Fibroblast of pulmonary artery (primary cell): ENCODE data around the gene HOXB2.

Source experiments
- DNase-seq: peaks from one replicate; pipeline ENCODE4 v3.0.0-alpha.2; 2010; ENCODE audit warnings: low read depth
- H3K4me3 ChIP-seq: replicated peaks from 2 replicates; pipeline ENCODE4 v1.5.1; 2011; ENCODE audit warnings: low read depth, mild to moderate bottlenecking, control low read depth, low read length, moderate library complexity
- TF ChIP-seq, protein P1 (sequence below): IDR thresholded peaks from 2 replicates; pipeline ENCODE4 v1.5.1; 2011; ENCODE audit warnings: mild to moderate bottlenecking, control low read depth, low read length, inconsistent platforms; ENCODE audit errors: missing control alignments

The HOXB2 gene

DNA sequence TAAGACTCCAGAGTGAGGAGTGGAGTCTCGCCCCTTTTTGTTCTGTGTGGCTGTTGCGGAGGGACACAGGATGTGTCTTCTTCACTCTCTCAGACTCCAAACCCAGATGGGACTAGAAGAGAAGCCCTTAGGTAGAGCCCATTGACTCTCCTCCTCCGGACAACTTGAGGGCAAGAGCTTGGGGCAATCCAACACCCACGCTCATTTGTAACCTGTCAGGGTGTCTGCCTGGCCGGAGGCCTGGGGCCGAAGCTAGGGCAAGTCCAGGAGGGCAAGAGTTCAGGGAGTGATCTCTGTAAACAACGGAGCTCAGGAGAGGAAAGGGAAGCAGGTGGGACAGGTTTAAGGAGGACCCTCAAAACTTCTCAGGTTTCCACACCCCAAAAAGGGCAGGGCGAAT lies 12.6 kb downstream of the HOXB2 start:
- DNase-seq: no peak
- H3K4me3 ChIP-seq: no peak overlapping the region
- TF ChIP-seq, protein P1, sequence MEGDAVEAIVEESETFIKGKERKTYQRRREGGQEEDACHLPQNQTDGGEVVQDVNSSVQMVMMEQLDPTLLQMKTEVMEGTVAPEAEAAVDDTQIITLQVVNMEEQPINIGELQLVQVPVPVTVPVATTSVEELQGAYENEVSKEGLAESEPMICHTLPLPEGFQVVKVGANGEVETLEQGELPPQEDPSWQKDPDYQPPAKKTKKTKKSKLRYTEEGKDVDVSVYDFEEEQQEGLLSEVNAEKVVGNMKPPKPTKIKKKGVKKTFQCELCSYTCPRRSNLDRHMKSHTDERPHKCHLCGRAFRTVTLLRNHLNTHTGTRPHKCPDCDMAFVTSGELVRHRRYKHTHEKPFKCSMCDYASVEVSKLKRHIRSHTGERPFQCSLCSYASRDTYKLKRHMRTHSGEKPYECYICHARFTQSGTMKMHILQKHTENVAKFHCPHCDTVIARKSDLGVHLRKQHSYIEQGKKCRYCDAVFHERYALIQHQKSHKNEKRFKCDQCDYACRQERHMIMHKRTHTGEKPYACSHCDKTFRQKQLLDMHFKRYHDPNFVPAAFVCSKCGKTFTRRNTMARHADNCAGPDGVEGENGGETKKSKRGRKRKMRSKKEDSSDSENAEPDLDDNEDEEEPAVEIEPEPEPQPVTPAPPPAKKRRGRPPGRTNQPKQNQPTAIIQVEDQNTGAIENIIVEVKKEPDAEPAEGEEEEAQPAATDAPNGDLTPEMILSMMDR: no peak

DNA sequence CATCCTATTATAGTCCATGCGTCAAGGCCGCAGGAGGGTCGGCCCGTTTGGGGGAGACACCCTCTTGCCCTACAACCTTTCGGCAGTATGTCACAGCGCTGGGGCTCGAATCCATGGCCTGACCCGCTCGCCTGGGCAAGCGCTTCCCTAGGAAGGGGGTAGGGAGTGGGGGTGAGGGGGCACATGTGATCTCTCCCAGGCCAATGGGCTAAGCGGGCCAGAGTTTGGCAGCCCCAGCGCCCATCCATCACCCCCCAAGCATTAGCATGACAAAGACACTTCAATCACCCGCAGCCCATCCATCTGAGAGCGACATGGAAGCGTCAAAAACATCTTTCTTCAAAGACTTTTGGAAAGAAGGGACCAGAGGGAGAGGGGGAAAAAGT lies 14.0 kb downstream of the HOXB2 start, which contains the start of gene HOXB1:
Gene HOXB1 (minus strand): TSS at position 125 of the 386 bp plus-strand sequence. CDS start 107 bp downstream, at position 18.
- TF ChIP-seq, protein P1: no peak
- H3K4me3 ChIP-seq: no peak within 1 kb of the TSS
- no peak for DNase-seq

DNA sequence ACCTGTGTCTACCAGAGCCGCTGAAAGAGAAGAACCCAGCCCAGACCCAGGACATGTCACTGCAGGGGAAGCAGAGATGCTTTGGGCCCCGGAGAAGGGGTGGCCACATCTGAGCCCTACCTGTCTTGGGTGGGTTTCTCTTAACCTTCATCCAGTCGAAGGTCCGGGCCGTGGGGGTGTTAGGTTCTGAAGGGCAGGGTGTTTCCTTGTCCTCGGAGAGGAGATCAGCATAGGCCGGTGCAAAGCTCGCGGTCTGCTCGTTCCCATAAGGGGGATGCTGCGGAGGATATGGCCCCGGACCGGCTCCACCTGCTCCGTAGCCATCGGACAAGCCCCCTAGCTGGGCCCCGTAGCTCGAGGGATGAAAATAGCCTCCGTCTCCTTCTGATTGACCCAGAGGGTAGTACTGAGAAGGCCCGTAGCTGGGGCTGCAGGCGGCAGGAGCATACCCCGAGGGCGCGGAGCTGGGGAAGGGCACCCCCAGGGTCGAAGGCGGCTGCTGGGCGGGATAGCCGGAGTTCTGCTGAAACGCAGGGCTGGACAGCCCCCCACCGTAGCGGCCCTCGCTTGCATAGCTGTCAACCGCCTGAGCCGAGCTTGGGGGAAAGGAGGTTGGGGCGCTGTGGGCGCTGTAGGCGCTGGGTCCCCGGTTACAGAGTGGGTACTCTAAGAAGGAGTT lies 14.6 kb downstream of the HOXB2 start:
- no peak for DNase-seq
- no peak overlapping the region for H3K4me3 ChIP-seq
- TF ChIP-seq, protein P1: no peak

DNA sequence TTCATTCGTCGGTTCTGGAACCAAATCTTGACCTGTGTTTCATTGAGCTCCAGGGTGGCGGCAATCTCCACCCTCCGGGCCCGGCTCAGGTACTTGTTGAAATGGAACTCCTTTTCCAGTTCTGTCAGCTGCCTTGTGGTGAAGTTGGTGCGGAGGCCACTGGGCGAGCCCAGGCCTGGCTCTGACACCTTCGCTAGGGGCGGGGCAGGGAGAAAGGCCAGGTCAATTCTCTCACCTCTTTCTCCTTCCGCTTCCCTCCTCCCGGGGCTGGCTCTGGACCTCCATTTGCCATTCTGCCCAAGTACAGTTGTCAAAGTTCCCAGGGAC lies 15.3 kb downstream of the HOXB2 start:
- H3K4me3 ChIP-seq: no peak overlapping the region
- TF ChIP-seq, protein P1: no peak
- no peak for DNase-seq

DNA sequence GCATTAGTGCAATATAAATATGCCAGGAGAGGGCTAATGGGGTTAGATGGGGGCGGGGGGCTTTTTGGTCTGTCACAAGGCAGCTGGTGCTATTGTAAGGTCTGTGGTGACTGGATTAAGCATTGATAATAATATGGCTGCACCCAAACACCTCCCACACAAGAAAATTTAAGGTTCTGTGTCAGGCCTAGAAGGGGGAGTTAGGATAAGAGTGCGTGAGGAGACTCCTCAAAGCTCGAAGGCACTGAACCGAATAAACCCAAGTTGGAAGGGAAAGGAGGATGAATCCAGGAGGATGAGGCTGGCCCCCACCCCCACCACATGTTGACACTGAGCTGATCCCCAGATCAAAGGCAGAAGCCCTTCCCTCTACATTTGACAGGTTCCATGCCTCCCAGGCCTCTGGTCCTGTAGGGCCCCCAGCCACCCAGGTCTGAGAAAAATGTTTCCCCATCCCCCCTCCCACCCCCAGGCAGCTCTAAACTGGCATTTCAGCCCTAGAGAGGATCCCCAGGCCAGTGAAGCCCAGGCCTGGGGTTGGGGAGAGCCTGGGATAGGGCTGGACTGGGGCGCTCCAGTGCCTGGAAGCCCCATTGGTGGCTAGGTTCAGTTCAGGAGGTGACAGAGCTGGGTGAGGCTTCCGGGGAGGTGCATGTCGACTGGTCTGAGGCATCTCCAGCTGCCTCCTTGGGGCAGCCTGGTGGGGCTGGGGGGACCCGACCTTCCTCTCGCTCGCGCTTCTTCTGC lies 15.8 kb downstream of the HOXB2 start:
- H3K4me3 ChIP-seq: no peak overlapping the region
- DNase-seq: no peak
- TF ChIP-seq, protein P1: no peak

DNA sequence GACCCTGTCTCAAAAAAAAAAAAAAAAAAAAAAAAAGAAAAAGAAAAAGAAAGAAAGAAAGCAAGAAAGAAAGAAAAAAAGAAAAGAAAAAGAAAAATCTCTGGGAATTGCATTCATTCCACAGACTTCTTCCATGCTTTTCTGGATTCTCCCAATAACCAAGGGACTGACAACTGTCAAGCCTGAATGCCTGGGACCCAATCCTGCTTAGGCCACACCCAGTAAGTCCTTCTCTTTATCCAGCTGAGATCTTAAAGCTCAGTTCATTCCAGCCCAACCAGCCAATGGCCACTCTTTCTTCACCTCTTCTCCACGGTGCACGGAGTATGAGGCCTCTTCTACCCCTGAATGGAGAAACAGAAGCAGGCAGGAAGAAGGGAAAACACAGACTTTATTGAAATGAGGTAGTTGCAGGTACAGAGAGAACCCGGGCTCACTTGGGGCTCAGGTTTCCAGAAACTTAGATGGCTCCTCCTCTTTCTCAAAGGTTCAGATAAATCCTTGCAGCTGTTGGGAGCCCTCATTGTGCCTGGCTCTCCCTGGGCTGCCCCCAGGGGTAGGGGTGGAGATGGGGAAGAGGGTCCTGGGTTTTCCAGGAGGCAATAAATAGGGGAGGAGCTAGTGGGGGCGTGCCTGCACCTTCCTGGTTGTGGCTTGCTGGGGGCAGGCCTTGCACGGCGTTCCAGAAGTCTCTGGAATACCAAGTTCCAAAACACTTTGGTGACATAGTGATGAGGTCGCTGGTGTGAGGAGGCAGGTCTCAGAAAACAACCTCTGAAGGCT lies 16.6 kb downstream of the HOXB2 start:
- TF ChIP-seq, protein P1: no peak
- no peak overlapping the region for H3K4me3 ChIP-seq
- no peak for DNase-seq
